SW480 (cell line): ENCODE data around the gene GPR152.
A peak's percentile ranks its signal among the peaks of the same experiment; 100 is the strongest.

Experiments
- DNase-seq: peaks from one replicate; pipeline ENCODE4 v3.0.0-alpha.2; 2016; ENCODE audit warnings: low spot score

GPR152 gene

GRCh38 chr11:67423891-67424613 lies 28.5 kb downstream of the GPR152 start:
- DNase-seq, result no peak

- DNase-seq, result no peak
Measured at GRCh38 chr11:67423466-67423865, 29.1 kb downstream of the GPR152 start.

GRCh38 chr11:67422891-67423290 lies 29.6 kb downstream of the GPR152 start:
- peak; percentile 66 for DNase-seq

GRCh38 chr11:67421430-67422031 lies 31.0 kb downstream of the GPR152 start:
- DNase-seq, result no peak

- DNase-seq, result peak; percentile 91
Measured at GRCh38 chr11:67420646-67421429, 31.7 kb downstream of the GPR152 start.

GRCh38 chr11:67420147-67420645 lies 32.3 kb downstream of the GPR152 start:
- DNase-seq, result no peak

GRCh38 chr11:67419325-67420049 lies 33.0 kb downstream of the GPR152 start:
- DNase-seq, result no peak

- no peak for DNase-seq
Measured at GRCh38 chr11:67418476-67419281, 33.9 kb downstream of the GPR152 start.

- DNase-seq, result no peak
Measured at GRCh38 chr11:67417425-67417824, 35.1 kb downstream of the GPR152 start.

- DNase-seq, result no peak
Measured at GRCh38 chr11:67416416-67417335, 35.9 kb downstream of the GPR152 start.

- DNase-seq, result no peak
Measured at GRCh38 chr11:67415501-67416304, 36.8 kb downstream of the GPR152 start, which contains the start of gene CARNS1. Gene CARNS1 (plus strand): TSS chr11:67415678. CDS start chr11:67416200, 522 bp downstream.

GRCh38 chr11:67413266-67413849 lies 39.2 kb downstream of the GPR152 start:
- no peak for DNase-seq

GRCh38 chr11:67412495-67413179 lies 39.9 kb downstream of the GPR152 start:
- DNase-seq, result no peak

- no peak for DNase-seq
Measured at GRCh38 chr11:67411785-67412152, 40.8 kb downstream of the GPR152 start.

- no peak for DNase-seq
Measured at GRCh38 chr11:67410984-67411784, 41.3 kb downstream of the GPR152 start.

GRCh38 chr11:67410369-67410831 lies 42.1 kb downstream of the GPR152 start:
- DNase-seq, result no peak

GRCh38 chr11:67409781-67410368 lies 42.7 kb downstream of the GPR152 start:
- peak; percentile 41 for DNase-seq
